RWPE2 (cell line): ENCODE results near the gene GPHN.
"Not testable (repeated sequence)": the region's sequence is repeated elsewhere in the genome, so short reads cannot be mapped to it uniquely, and the experiment has no call there.

Experiments
- ATAC-seq: fragments of 200-7000 bp; cut with Tn5 transposase; 3 replicates; pipeline ENCODE4 v1.9.1; 2021; ENCODE audit warnings: low read depth
- DNase-seq: peaks from one replicate; pipeline ENCODE4 v3.0.0-alpha.2; 2020; ENCODE audit warnings: low spot score
- H3K27ac ChIP-seq: fragments of 450-650 bp; 2 replicates; pipeline ENCODE4 v1.5.1; 2017; ENCODE audit warnings: mild to moderate bottlenecking; ENCODE audit not compliant: poor library complexity, severe bottlenecking
- H3K27me3 ChIP-seq: fragments of 250-450 bp; sonication (Bioruptor Pico); 2 replicates; pipeline ENCODE4 v1.5.1; 2021; ENCODE audit warnings: mild to moderate bottlenecking, moderate library complexity; ENCODE audit not compliant: insufficient read depth, poor library complexity, severe bottlenecking
- H3K36me3 ChIP-seq: fragments of 250-450 bp; sonication (Bioruptor Pico); 2 replicates; pipeline ENCODE4 v1.5.1; 2020; ENCODE audit warnings: low read depth, mild to moderate bottlenecking, moderate library complexity
- H3K4me1 ChIP-seq: fragments of 250-450 bp; sonication (Bioruptor Pico); 2 replicates; pipeline ENCODE4 v1.5.1; 2021; ENCODE audit warnings: mild to moderate bottlenecking, moderate library complexity; ENCODE audit not compliant: insufficient read depth, poor library complexity, severe bottlenecking
- H3K4me3 ChIP-seq: fragments of 250-450 bp; sonication (Bioruptor Pico); 2 replicates; pipeline ENCODE4 v1.5.1; 2021; ENCODE audit warnings: mild to moderate bottlenecking, moderate library complexity; ENCODE audit not compliant: severe bottlenecking
- H3K9me3 ChIP-seq: fragments of 250-450 bp; sonication (Bioruptor Pico); 2 replicates; pipeline ENCODE4 v1.5.1; 2021; ENCODE audit warnings: mild to moderate bottlenecking, moderate library complexity; ENCODE audit not compliant: severe bottlenecking
- CTCF ChIP-seq: fragments of 450-650 bp; IDR thresholded peaks from one replicate; pipeline ENCODE4 v1.5.1; 2017; ENCODE audit warnings: mild to moderate bottlenecking, moderate library complexity; ENCODE audit not compliant: poor library complexity, severe bottlenecking

The GPHN gene

GRCh38 chr14:66575014-66575413 lies 67.1 kb downstream of the GPHN start:
- no peak overlapping the region for H3K27ac ChIP-seq
- ATAC-seq (no peak), DNase-seq (no peak)
- no peaks in the 10 kb centered on the region for H3K27me3 ChIP-seq
- H3K9me3 ChIP-seq = no peaks in the 10 kb centered on the region
- H3K4me1 ChIP-seq = no peaks in the 10 kb centered on the region
- H3K4me3 ChIP-seq = no peak overlapping the region
- TF ChIP-seq CTCF = no peak
- H3K36me3 ChIP-seq = no peaks in the 10 kb centered on the region

GRCh38 chr14:66575939-66576338 lies 68.0 kb downstream of the GPHN start:
- ATAC-seq = no peak

GRCh38 chr14:66587753-66588152 lies 79.8 kb downstream of the GPHN start:
- not testable (repeated sequence) for DNase-seq, H3K4me3 ChIP-seq, H3K4me1 ChIP-seq, ATAC-seq, H3K27me3 ChIP-seq, H3K36me3 ChIP-seq, H3K9me3 ChIP-seq, H3K27ac ChIP-seq

More at GRCh38 chr14:66575939-66576338, 68.0 kb downstream of the GPHN start:
- Histone ChIP-seq H3K27ac (no peak overlapping the region), H3K4me1 (no peaks in the 10 kb centered on the region), H3K9me3 (no peaks in the 10 kb centered on the region), H3K36me3 (no peaks in the 10 kb centered on the region), H3K27me3 (no peaks in the 10 kb centered on the region), H3K4me3 (no peak overlapping the region)
- no peak for TF ChIP-seq CTCF
- no peak for DNase-seq

GRCh38 chr14:66595394-66595793 lies 87.4 kb downstream of the GPHN start:
- ATAC-seq (no peak; the same call in 2 of the 3 replicates), DNase-seq (no peak)
- Histone ChIP-seq H3K36me3 (no peaks in the 10 kb centered on the region), H3K27me3 (no peaks in the 10 kb centered on the region), H3K4me1 (peaks cover 9% of the 10 kb centered on the region), H3K9me3 (no peaks in the 10 kb centered on the region), H3K27ac (no peak overlapping the region), H3K4me3 (no peak overlapping the region)
- no peak for TF ChIP-seq CTCF

GRCh38 chr14:66596241-66596985 lies 88.5 kb downstream of the GPHN start:
- TF ChIP-seq CTCF = no peak
- Histone ChIP-seq H3K9me3 (no peaks in the 10 kb centered on the region), H3K36me3 (no peaks in the 10 kb centered on the region), H3K27me3 (no peaks in the 10 kb centered on the region), H3K4me1 (peaks cover 14% of the 10 kb centered on the region), H3K4me3 (no peak overlapping the region), H3K27ac (no peak overlapping the region)
- ATAC-seq (no peak), DNase-seq (no peak)
